WTC11 (cell line): Measurements from ENCODE around the gene LRIG1. TPM values are rescaled to one million over a fixed set of nuclear protein-coding genes. Genes with fewer than 3 reads are reported as not detected.

Source experiments
- ATAC-seq: fragments of 200-7000 bp; cut with Tn5 transposase; 2 replicates; pipeline ENCODE4 v1.10.0; 2021; ENCODE audit warnings: mild to moderate bottlenecking, moderate library complexity
- CTCF ChIA-PET: fragments of 300-600 bp; sonication (Branson Sonifier 250); formaldehyde crosslinking; loops from one replicate; lab custom pipeline; 2021; ENCODE audit warnings: antibody characterized with exemption; lab: Charles Lee
- POLR2A ChIA-PET: fragments of 350-600 bp; sonication (Branson Sonifier 250); formaldehyde crosslinking; loops from one replicate; lab custom pipeline; 2021; ENCODE audit warnings: antibody characterized with exemption; lab: Charles Lee
- DNase-seq: peaks from one replicate; pipeline ENCODE4 v3.0.0; 2021; ENCODE audit warnings: low spot score
- H3K27ac Mint-ChIP-seq: 2 replicates; pipeline ENCODE4 v1.8.0; 2021; ENCODE audit warnings: mixed read lengths
- H3K27me3 Mint-ChIP-seq: 2 replicates; pipeline ENCODE4 v1.8.0; 2021; ENCODE audit warnings: low read depth, mild to moderate bottlenecking, moderate library complexity, mixed read lengths
- H3K36me3 Mint-ChIP-seq: 2 replicates; pipeline ENCODE4 v1.8.0; 2021; ENCODE audit warnings: mixed read lengths
- H3K4me1 Mint-ChIP-seq: 2 replicates; pipeline ENCODE4 v1.8.0; 2022; ENCODE audit warnings: mixed read lengths
- H3K4me3 Mint-ChIP-seq: 2 replicates; pipeline ENCODE4 v1.8.0; 2021; ENCODE audit warnings: mild to moderate bottlenecking, moderate library complexity, mixed read lengths
- H3K9me3 Mint-ChIP-seq: 2 replicates; pipeline ENCODE4 v1.8.0; 2021; ENCODE audit warnings: mixed read lengths
- CREB1 ChIP-seq: sonication (generic); formaldehyde crosslinking; IDR thresholded peaks from 2 replicates; pipeline ENCODE4 v1.8.0; 2023; ENCODE audit warnings: mild to moderate bottlenecking, missing genetic modification reagents
- FOXP1 ChIP-seq: sonication (generic); formaldehyde crosslinking; IDR thresholded peaks from 2 replicates; pipeline ENCODE4 v1.8.0; 2022; ENCODE audit warnings: missing genetic modification reagents, mild to moderate bottlenecking, moderate library complexity, borderline replicate concordance
- NFATC4 ChIP-seq: fragments of 250-450 bp; sonication (Bioruptor Pico); IDR thresholded peaks from 2 replicates; pipeline ENCODE4 v1.9.0; 2021; ENCODE audit warnings: mild to moderate bottlenecking
- PRRX2 ChIP-seq: fragments of 250-450 bp; sonication (Bioruptor Pico); IDR thresholded peaks from 2 replicates; pipeline ENCODE4 v1.8.0; 2021; ENCODE audit warnings: mild to moderate bottlenecking
- SMAD4 ChIP-seq: sonication (generic); formaldehyde crosslinking; IDR thresholded peaks from 2 replicates; pipeline ENCODE4 v1.8.0; 2022; ENCODE audit warnings: mild to moderate bottlenecking, missing genetic modification reagents
- SOX15 ChIP-seq: fragments of 250-450 bp; sonication (Bioruptor Pico); IDR thresholded peaks from 2 replicates; pipeline ENCODE4 v1.9.0; 2021; ENCODE audit warnings: mild to moderate bottlenecking
- ZNF121 ChIP-seq: sonication (generic); formaldehyde crosslinking; IDR thresholded peaks from 2 replicates; pipeline ENCODE4 v1.8.0; 2023; ENCODE audit warnings: missing genetic modification reagents
- ZNF423 ChIP-seq: fragments of 250-450 bp; sonication (Bioruptor Pico); IDR thresholded peaks from 2 replicates; pipeline ENCODE4 v2.1.2; 2022; ENCODE audit warnings: mild to moderate bottlenecking, moderate library complexity
- total RNA-seq: library from RNA; stranded (reverse); gene quantifications from 3 replicates; pipeline ENCODE4 v1.2.3, GENCODE V29; 2021
- TF ChIP-seq, protein P1 (sequence below): sonication (generic); formaldehyde crosslinking; IDR thresholded peaks from 2 replicates; pipeline ENCODE4 v1.8.1; 2023; ENCODE audit warnings: mild to moderate bottlenecking, moderate library complexity, missing genetic modification reagents
- TF ChIP-seq, protein P2 (sequence below): fragments of 250-450 bp; sonication (Bioruptor Pico); IDR thresholded peaks from 2 replicates; pipeline ENCODE4 v1.9.0; 2021; ENCODE audit warnings: mild to moderate bottlenecking
- TF ChIP-seq, protein P3 (sequence below): sonication (generic); formaldehyde crosslinking; conservative IDR thresholded peaks from 2 replicates; pipeline ENCODE4 v1.8.1; 2023; ENCODE audit warnings: mild to moderate bottlenecking, low read depth, missing genetic modification reagents, moderate library complexity
- TF ChIP-seq, protein P4 (sequence below): fragments of 250-450 bp; sonication (Bioruptor Pico); IDR thresholded peaks from 2 replicates; pipeline ENCODE4 v1.8.0; 2021; ENCODE audit warnings: mild to moderate bottlenecking
- TF ChIP-seq, protein P5 (sequence below): fragments of 250-450 bp; sonication (Bioruptor Pico); IDR thresholded peaks from 2 replicates; pipeline ENCODE4 v1.9.0; 2021; ENCODE audit warnings: mild to moderate bottlenecking, borderline replicate concordance
- TF ChIP-seq, protein P6 (sequence below): fragments of 250-450 bp; sonication (Bioruptor Pico); IDR thresholded peaks from 2 replicates; pipeline ENCODE4 v2.1.2; 2022; ENCODE audit warnings: mild to moderate bottlenecking, moderate library complexity
- TF ChIP-seq, protein P7 (sequence below): sonication (generic); formaldehyde crosslinking; IDR thresholded peaks from 2 replicates; pipeline ENCODE4 v1.8.1; 2023; ENCODE audit warnings: mild to moderate bottlenecking, missing genetic modification reagents
- TF ChIP-seq, protein P8 (sequence below): sonication (generic); formaldehyde crosslinking; IDR thresholded peaks from 2 replicates; pipeline ENCODE4 v1.8.1; 2022; ENCODE audit warnings: mild to moderate bottlenecking, missing genetic modification reagents, moderate library complexity, borderline replicate concordance

LRIG1 gene
- total RNA-seq, 1 experiment from 2014 or later, result 105 TPM

DNA sequence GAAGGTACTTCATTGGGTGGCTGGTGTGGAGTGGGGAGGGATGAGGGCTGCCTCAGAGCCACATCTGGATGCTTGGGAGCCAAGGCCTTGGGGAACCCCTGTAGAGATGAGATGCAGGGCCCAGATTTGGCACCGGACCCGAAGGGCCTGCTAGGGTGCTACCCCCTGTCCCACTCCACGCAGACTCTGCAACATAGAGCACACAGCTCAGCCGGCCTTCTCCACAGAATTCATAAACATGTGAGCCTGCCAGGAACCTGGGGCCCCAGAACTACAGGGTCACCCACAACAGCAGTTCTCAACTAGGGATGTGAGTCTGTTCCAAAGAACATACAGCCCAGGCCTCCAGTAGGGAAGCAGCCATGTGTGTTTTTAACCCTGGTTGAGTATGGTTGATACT, 62.8 kb downstream of the LRIG1 start (continued):
- TF ChIP-seq, protein P1, sequence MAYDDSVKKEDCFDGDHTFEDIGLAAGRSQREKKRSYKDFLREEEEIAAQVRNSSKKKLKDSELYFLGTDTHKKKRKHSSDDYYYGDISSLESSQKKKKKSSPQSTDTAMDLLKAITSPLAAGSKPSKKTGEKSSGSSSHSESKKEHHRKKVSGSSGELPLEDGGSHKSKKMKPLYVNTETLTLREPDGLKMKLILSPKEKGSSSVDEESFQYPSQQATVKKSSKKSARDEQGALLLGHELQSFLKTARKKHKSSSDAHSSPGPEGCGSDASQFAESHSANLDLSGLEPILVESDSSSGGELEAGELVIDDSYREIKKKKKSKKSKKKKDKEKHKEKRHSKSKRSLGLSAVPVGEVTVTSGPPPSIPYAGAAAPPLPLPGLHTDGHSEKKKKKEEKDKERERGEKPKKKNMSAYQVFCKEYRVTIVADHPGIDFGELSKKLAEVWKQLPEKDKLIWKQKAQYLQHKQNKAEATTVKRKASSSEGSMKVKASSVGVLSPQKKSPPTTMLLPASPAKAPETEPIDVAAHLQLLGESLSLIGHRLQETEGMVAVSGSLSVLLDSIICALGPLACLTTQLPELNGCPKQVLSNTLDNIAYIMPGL (CRISPR knock-in tag), result no peak
- TF ChIP-seq, protein P2, sequence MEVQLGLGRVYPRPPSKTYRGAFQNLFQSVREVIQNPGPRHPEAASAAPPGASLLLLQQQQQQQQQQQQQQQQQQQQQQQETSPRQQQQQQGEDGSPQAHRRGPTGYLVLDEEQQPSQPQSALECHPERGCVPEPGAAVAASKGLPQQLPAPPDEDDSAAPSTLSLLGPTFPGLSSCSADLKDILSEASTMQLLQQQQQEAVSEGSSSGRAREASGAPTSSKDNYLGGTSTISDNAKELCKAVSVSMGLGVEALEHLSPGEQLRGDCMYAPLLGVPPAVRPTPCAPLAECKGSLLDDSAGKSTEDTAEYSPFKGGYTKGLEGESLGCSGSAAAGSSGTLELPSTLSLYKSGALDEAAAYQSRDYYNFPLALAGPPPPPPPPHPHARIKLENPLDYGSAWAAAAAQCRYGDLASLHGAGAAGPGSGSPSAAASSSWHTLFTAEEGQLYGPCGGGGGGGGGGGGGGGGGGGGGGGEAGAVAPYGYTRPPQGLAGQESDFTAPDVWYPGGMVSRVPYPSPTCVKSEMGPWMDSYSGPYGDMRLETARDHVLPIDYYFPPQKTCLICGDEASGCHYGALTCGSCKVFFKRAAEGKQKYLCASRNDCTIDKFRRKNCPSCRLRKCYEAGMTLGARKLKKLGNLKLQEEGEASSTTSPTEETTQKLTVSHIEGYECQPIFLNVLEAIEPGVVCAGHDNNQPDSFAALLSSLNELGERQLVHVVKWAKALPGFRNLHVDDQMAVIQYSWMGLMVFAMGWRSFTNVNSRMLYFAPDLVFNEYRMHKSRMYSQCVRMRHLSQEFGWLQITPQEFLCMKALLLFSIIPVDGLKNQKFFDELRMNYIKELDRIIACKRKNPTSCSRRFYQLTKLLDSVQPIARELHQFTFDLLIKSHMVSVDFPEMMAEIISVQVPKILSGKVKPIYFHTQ, result no peak
- TF ChIP-seq ZNF423 (CRISPR knock-in tag), result no peak
- TF ChIP-seq ZNF121, result no peak
- TF ChIP-seq, all 79 proteins: peak for 0

DNA sequence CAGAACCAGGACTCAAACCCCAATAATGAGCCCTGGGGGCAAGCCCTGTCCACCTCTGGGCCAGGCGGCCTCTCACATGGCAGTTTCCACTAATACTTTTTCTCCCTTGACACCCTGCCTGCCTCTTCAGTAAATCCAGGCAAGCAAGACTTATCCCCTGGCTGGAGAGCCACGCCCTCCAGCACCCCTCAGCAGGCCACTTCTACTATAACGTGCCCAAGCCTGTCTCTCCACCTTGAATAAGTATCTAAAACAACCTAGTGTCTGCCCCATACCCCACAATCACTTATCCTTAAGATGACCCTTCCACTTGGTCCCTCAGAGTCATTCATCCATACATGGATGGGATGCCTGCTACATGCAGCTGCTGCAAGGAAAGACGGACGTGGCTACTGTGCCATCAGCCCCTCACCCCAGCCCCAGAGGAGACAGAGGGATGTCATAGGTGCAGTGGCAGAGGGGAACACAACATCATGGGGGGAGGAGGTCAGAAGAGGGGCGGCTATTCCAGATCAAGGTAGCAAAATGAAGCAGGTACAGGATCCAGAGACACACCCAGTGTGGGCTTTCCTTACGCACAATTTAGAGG, 63.4 kb downstream of the LRIG1 start:
- ATAC-seq (no peak), DNase-seq (no peak)
- Mint-ChIP-seq H3K36me3 (peaks cover 30% of the 10 kb centered on the region), H3K4me1 (peaks cover 90% of the 10 kb centered on the region), H3K27ac (peak overlapping the region; percentile 79), H3K27me3 (no peaks in the 10 kb centered on the region), H3K9me3 (no peaks in the 10 kb centered on the region), H3K4me3 (no peak overlapping the region)
- CTCF ChIA-PET, result no interaction called here
- TF ChIP-seq SMAD4 (no peak), NFATC4 (CRISPR knock-in tag) (no peak)
- TF ChIP-seq, protein P3, sequence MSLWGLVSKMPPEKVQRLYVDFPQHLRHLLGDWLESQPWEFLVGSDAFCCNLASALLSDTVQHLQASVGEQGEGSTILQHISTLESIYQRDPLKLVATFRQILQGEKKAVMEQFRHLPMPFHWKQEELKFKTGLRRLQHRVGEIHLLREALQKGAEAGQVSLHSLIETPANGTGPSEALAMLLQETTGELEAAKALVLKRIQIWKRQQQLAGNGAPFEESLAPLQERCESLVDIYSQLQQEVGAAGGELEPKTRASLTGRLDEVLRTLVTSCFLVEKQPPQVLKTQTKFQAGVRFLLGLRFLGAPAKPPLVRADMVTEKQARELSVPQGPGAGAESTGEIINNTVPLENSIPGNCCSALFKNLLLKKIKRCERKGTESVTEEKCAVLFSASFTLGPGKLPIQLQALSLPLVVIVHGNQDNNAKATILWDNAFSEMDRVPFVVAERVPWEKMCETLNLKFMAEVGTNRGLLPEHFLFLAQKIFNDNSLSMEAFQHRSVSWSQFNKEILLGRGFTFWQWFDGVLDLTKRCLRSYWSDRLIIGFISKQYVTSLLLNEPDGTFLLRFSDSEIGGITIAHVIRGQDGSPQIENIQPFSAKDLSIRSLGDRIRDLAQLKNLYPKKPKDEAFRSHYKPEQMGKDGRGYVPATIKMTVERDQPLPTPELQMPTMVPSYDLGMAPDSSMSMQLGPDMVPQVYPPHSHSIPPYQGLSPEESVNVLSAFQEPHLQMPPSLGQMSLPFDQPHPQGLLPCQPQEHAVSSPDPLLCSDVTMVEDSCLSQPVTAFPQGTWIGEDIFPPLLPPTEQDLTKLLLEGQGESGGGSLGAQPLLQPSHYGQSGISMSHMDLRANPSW (CRISPR knock-in tag), result no peak
- TF ChIP-seq, protein P4, sequence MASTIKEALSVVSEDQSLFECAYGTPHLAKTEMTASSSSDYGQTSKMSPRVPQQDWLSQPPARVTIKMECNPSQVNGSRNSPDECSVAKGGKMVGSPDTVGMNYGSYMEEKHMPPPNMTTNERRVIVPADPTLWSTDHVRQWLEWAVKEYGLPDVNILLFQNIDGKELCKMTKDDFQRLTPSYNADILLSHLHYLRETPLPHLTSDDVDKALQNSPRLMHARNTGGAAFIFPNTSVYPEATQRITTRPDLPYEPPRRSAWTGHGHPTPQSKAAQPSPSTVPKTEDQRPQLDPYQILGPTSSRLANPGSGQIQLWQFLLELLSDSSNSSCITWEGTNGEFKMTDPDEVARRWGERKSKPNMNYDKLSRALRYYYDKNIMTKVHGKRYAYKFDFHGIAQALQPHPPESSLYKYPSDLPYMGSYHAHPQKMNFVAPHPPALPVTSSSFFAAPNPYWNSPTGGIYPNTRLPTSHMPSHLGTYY (CRISPR knock-in tag), result no peak
- TF ChIP-seq, protein P5, sequence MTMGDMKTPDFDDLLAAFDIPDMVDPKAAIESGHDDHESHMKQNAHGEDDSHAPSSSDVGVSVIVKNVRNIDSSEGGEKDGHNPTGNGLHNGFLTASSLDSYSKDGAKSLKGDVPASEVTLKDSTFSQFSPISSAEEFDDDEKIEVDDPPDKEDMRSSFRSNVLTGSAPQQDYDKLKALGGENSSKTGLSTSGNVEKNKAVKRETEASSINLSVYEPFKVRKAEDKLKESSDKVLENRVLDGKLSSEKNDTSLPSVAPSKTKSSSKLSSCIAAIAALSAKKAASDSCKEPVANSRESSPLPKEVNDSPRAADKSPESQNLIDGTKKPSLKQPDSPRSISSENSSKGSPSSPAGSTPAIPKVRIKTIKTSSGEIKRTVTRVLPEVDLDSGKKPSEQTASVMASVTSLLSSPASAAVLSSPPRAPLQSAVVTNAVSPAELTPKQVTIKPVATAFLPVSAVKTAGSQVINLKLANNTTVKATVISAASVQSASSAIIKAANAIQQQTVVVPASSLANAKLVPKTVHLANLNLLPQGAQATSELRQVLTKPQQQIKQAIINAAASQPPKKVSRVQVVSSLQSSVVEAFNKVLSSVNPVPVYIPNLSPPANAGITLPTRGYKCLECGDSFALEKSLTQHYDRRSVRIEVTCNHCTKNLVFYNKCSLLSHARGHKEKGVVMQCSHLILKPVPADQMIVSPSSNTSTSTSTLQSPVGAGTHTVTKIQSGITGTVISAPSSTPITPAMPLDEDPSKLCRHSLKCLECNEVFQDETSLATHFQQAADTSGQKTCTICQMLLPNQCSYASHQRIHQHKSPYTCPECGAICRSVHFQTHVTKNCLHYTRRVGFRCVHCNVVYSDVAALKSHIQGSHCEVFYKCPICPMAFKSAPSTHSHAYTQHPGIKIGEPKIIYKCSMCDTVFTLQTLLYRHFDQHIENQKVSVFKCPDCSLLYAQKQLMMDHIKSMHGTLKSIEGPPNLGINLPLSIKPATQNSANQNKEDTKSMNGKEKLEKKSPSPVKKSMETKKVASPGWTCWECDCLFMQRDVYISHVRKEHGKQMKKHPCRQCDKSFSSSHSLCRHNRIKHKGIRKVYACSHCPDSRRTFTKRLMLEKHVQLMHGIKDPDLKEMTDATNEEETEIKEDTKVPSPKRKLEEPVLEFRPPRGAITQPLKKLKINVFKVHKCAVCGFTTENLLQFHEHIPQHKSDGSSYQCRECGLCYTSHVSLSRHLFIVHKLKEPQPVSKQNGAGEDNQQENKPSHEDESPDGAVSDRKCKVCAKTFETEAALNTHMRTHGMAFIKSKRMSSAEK, result no peak
- POLR2A ChIA-PET, result no interaction called here

DNA sequence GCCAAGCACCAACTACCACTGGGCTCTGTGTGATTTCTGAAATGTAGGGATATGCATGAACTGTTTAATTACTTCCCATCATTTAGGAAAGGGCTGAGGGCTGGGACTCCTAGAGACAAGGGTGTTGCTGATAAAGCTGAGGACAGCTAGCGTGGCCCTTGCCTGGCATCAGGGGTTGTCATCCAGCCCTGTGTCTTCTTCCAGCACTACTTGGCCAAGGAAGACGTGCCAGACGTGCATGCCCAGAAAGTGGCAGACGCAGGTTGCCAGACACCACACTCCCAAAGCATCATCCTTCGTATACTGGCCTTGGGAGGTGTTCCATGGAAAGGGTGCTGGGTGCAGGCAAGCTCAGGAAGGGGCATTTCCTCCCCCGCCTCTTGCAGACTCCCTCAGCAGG, 64.8 kb downstream of the LRIG1 start:
- ATAC-seq (no peak), DNase-seq (no peak)
- H3K9me3 Mint-ChIP-seq, result no peaks in the 10 kb centered on the region
- no peak overlapping the region for H3K4me3 Mint-ChIP-seq
- H3K27ac Mint-ChIP-seq, result peak overlapping the region; percentile 62; the same call in 1 of the 2 replicates
- peaks cover 33% of the 10 kb centered on the region for H3K36me3 Mint-ChIP-seq
- ChIA-PET POLR2A (no interaction called here), CTCF (no interaction called here)
- peaks cover 90% of the 10 kb centered on the region for H3K4me1 Mint-ChIP-seq
- H3K27me3 Mint-ChIP-seq, result no peaks in the 10 kb centered on the region
- TF ChIP-seq, protein P6, sequence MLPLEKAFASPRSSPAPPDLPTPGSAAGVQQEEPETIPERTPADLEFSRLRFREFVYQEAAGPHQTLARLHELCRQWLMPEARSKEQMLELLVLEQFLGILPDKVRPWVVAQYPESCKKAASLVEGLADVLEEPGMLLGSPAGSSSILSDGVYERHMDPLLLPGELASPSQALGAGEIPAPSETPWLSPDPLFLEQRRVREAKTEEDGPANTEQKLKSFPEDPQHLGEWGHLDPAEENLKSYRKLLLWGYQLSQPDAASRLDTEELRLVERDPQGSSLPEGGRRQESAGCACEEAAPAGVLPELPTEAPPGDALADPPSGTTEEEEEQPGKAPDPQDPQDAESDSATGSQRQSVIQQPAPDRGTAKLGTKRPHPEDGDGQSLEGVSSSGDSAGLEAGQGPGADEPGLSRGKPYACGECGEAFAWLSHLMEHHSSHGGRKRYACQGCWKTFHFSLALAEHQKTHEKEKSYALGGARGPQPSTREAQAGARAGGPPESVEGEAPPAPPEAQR (CRISPR knock-in tag), result no peak
- TF ChIP-seq, protein P7, sequence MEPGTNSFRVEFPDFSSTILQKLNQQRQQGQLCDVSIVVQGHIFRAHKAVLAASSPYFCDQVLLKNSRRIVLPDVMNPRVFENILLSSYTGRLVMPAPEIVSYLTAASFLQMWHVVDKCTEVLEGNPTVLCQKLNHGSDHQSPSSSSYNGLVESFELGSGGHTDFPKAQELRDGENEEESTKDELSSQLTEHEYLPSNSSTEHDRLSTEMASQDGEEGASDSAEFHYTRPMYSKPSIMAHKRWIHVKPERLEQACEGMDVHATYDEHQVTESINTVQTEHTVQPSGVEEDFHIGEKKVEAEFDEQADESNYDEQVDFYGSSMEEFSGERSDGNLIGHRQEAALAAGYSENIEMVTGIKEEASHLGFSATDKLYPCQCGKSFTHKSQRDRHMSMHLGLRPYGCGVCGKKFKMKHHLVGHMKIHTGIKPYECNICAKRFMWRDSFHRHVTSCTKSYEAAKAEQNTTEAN (CRISPR knock-in tag), result no peak
- no peak for TF ChIP-seq FOXP1 (CRISPR knock-in tag)
- TF ChIP-seq, protein P8, sequence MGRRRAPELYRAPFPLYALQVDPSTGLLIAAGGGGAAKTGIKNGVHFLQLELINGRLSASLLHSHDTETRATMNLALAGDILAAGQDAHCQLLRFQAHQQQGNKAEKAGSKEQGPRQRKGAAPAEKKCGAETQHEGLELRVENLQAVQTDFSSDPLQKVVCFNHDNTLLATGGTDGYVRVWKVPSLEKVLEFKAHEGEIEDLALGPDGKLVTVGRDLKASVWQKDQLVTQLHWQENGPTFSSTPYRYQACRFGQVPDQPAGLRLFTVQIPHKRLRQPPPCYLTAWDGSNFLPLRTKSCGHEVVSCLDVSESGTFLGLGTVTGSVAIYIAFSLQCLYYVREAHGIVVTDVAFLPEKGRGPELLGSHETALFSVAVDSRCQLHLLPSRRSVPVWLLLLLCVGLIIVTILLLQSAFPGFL (CRISPR knock-in tag), result no peak
- TF ChIP-seq CREB1 (CRISPR knock-in tag), result no peak
- no peak for TF ChIP-seq SOX15 (CRISPR knock-in tag)
- no peak for TF ChIP-seq PRRX2 (CRISPR knock-in tag)
